HCT116 (cell line): ENCODE results near the gene RASSF7. TPM values are rescaled to one million over a fixed set of nuclear protein-coding genes. Genes with fewer than 3 reads are reported as not detected.

ENCODE experiments used
- ATAC-seq: fragments of 200-7000 bp; cut with Tn5 transposase; 2 replicates; pipeline ENCODE4 v1.9.1; 2020; ENCODE audit warnings: mild to moderate bottlenecking, moderate library complexity
- BruUV-seq: library from RNA; stranded (reverse); fragments of 400-500 nt; replicated peaks from 2 replicates; lab custom pipeline; 2021; lab: Mats Ljungman, UMichigan
- CTCF ChIA-PET: fragments of 300-600 bp; sonication (Branson Sonifier 250); formaldehyde crosslinking; loops from one replicate; lab custom pipeline; 2021; ENCODE audit warnings: antibody characterized with exemption; lab: Charles Lee
- POLR2A ChIA-PET: fragments of 300-600, 350-600 bp; sonication (Branson Sonifier 250); formaldehyde crosslinking; loops from one replicate; lab custom pipeline; 2021; ENCODE audit warnings: antibody characterized with exemption; lab: Charles Lee
- RAD21 ChIA-PET, 2 experiments: fragments of 300-600 bp; sonication (Branson Sonifier 250); formaldehyde crosslinking; loops; one replicate each; lab custom pipeline; 2023; ENCODE audit warnings: low total read pairs in 2 of 2; ENCODE audit not compliant: uncharacterized antibody in 2 of 2, unreplicated experiment in 2 of 2, low non-redundant PET in 1 of 2; lab: Charles Lee
- DNase-seq: peaks from one replicate; pipeline ENCODE4 v3.0.0-alpha.2; 2010; ENCODE audit warnings: low read depth, low spot score
- H2AFZ ChIP-seq: fragments of 200-600 bp; shearing (Covaris generic), sonication (generic); 2 replicates; pipeline ENCODE4 v1.6.1; 2017; ENCODE audit warnings: low read depth, mixed run types, mixed read lengths, antibody characterized with exemption, low read length; ENCODE audit not compliant: poor library complexity, severe bottlenecking
- H3K27ac ChIP-seq: 2 replicates; pipeline ENCODE4 v1.5.1; 2012; ENCODE audit warnings: low read depth, low read length
- H3K27me3 ChIP-seq: fragments of 200-600 bp; sonication (generic); 2 replicates; pipeline ENCODE4 v1.6.1; 2016; ENCODE audit warnings: mixed run types, low read length, mixed read lengths; ENCODE audit not compliant: insufficient read depth
- H3K36me3 ChIP-seq, 2 experiments: fragments of 200-500 bp in 1 of 2; fragments of 200-600 bp in 1 of 2; sonication (Bioruptor generic) in 1 of 2; sonication (generic) in 1 of 2; 2 replicates each; pipeline versions ENCODE4 v1.5.1 to v1.6.1; 2014 to 2016; ENCODE audit warnings: low read length in 2 of 2, inconsistent platforms in 1 of 2, mixed read lengths in 1 of 2, mixed run types in 1 of 2; ENCODE audit not compliant: insufficient read depth in 2 of 2, control insufficient read depth in 1 of 2
- H3K4me1 ChIP-seq, 2 experiments: fragments of 200-600 bp in 1 of 2; sonication (generic) in 1 of 2; 2 replicates each; pipeline versions ENCODE4 v1.5.1 to v1.6.1; 2012 to 2017; ENCODE audit warnings: low read length in 2 of 2, inconsistent platforms in 1 of 2, mild to moderate bottlenecking in 1 of 2, mixed read lengths in 1 of 2, mixed run types in 1 of 2, moderate library complexity in 1 of 2; ENCODE audit not compliant: insufficient read depth in 2 of 2, control insufficient read depth in 1 of 2
- H3K4me2 ChIP-seq: fragments of 200-600 bp; sonication (generic); 2 replicates; pipeline ENCODE4 v1.6.1; 2017; ENCODE audit warnings: mixed run types, low read length, mixed read lengths
- H3K4me3 ChIP-seq, 2 experiments: fragments of 200-600 bp in 1 of 2; sonication (generic) in 1 of 2; replicated peaks in 1 of 2; 2 replicates each; pipeline ENCODE4 v1.5.1; 2011 to 2016; ENCODE audit warnings: low read length in 2 of 2, control low read depth in 1 of 2, low read depth in 1 of 2, mild to moderate bottlenecking in 1 of 2, mixed read lengths in 1 of 2, mixed run types in 1 of 2
- H3K79me2 ChIP-seq: fragments of 200-600 bp; sonication (generic); 2 replicates; pipeline ENCODE4 v1.6.1; 2017; ENCODE audit warnings: mild to moderate bottlenecking, mixed run types, low read length, moderate library complexity, mixed read lengths; ENCODE audit not compliant: insufficient read depth
- H3K9ac ChIP-seq: fragments of 200-600 bp; sonication (generic); 2 replicates; pipeline ENCODE4 v1.6.1; 2016; ENCODE audit warnings: low read length, mixed read lengths
- H3K9me2 ChIP-seq: fragments of 200-600 bp; sonication (generic), shearing (Covaris generic); 2 replicates; pipeline ENCODE4 v1.6.1; 2017; ENCODE audit warnings: mixed run types, mild to moderate bottlenecking, moderate library complexity; ENCODE audit not compliant: insufficient read depth
- H3K9me3 ChIP-seq, 2 experiments: fragments of 200-500 bp in 1 of 2; fragments of 200-600 bp in 1 of 2; sonication (Bioruptor generic) in 1 of 2; sonication (generic) in 1 of 2; 2 replicates each; pipeline ENCODE4 v1.6.1; 2014 to 2017; ENCODE audit warnings: low read length in 2 of 2, mixed read lengths in 2 of 2, inconsistent platforms in 1 of 2, low read depth in 1 of 2, mild to moderate bottlenecking in 1 of 2, mixed run types in 1 of 2, moderate library complexity in 1 of 2; ENCODE audit not compliant: control insufficient read depth in 1 of 2, insufficient read depth in 1 of 2
- H4K20me1 ChIP-seq: fragments of 200-600 bp; sonication (generic), shearing (Covaris generic); 2 replicates; pipeline ENCODE4 v1.6.1; 2017; ENCODE audit warnings: mixed run types, mild to moderate bottlenecking, moderate library complexity; ENCODE audit not compliant: insufficient read depth
- CBX3 ChIP-seq: IDR thresholded peaks from 2 replicates; pipeline ENCODE4 v1.6.1; 2012; ENCODE audit warnings: low read depth
- CEBPB ChIP-seq: IDR thresholded peaks from 2 replicates; pipeline ENCODE4 v1.6.1; 2012; ENCODE audit warnings: low read depth
- ELF1 ChIP-seq: IDR thresholded peaks from 2 replicates; pipeline ENCODE4 v1.6.1; 2012; ENCODE audit warnings: low read depth, borderline replicate concordance
- EZH2 ChIP-seq: fragments of 200-600 bp; sonication (generic); IDR thresholded peaks from 2 replicates; pipeline ENCODE4 v1.6.1; 2017; ENCODE audit warnings: antibody characterized with exemption, mixed run types
- FOSL1 ChIP-seq: IDR thresholded peaks from 2 replicates; pipeline ENCODE4 v1.6.1; 2012; ENCODE audit warnings: low read depth
- YY1 ChIP-seq: IDR thresholded peaks from 2 replicates; pipeline ENCODE4 v1.6.1; 2011; ENCODE audit warnings: low read length, low read depth, moderate library complexity, mild to moderate bottlenecking; ENCODE audit not compliant: insufficient replicate concordance; ENCODE audit errors: extremely low read depth
- intact Hi-C: fragments of 100-400 bp; cut with micrococcal nuclease; formaldehyde crosslinking; loops from 2 replicates; pipeline ENCODE4 v1.10.0; 2022
- total RNA-seq: library from RNA; stranded (reverse); gene quantifications from one replicate; pipeline ENCODE4 v1.2.1, GENCODE V29; 2021; ENCODE audit not compliant: unreplicated experiment
- TF ChIP-seq, protein P1 (sequence below): IDR thresholded peaks from 2 replicates; pipeline ENCODE4 v1.6.1; 2012

RASSF7 gene
- total RNA-seq, 1 experiment from 2014 or later = 35.9 TPM

DNA sequence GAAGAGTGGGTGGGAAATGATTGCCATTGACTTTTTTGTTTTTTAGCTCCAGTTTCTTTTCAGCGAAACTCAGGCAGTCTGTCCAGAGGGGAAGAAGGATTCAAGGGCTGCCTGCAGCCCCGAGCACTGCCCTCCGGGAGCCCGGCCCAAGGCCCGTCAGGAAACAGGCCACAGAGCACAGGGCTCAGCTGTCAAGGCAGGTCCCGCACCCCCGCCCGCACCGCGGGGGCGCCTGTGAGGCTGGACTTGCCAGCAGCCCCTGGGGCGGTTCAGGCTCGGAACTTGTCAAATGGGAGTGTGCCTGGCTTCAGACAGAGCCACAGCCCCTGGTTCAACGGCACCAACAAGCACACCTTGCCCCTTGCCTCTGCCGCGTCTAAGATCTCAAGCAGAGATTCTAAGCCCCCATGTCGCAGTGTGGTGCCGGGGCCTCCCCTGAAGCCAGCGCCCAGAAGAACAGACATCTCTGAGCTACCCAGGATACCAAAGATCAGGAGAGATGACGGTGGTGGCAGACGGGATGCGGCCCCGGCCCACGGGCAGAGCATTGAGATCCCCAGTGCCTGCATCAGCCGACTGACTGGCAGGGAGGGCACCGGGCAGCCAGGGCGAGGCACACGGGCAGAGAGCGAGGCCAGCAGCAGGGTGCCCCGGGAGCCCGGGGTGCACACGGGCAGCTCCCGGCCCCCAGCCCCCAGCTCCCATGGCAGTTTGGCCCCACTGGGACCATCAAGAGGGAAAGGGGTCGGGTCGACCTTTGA, 46.4 kb downstream of the RASSF7 start:
- TF ChIP-seq ELF1 (no peak), EZH2 (no peak), FOSL1 (no peak)
- RAD21 ChIA-PET = no interaction called here

DNA sequence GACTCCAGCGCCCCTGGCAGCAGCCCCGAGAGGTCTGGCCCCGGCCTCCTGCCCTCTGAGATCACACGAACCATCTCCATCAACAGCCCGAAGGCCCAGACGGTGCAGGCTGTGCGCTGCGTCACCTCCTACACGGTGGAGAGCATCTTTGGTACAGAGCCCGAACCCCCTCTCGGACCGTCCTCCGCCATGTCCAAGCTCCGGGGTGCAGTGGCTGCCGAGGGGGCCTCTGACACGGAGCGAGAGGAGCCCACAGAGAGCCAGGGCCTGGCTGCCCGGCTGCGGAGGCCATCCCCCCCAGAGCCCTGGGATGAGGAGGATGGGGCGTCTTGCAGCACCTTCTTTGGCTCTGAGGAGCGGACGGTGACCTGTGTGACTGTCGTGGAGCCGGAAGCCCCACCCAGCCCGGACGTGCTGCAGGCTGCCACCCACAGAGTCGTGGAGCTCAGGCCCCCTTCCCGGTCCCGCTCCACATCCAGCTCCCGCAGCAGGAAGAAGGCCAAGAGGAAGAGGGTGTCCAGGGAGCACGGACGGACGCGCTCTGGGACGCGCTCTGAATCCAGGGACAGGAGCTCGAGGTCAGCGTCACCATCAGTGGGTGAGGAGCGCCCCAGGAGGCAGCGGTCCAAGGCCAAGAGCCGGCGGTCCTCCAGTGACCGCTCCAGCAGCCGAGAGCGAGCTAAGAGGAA, 47.3 kb downstream of the RASSF7 start:
- no peaks in the 10 kb centered on the region for H3K9me3 ChIP-seq
- ChIA-PET POLR2A (no interaction called here), CTCF (no interaction called here), RAD21 (no interaction called here)
- no peak overlapping the region for H3K4me2 ChIP-seq
- H3K27me3 ChIP-seq = no peaks in the 10 kb centered on the region
- TF ChIP-seq, protein P1, sequence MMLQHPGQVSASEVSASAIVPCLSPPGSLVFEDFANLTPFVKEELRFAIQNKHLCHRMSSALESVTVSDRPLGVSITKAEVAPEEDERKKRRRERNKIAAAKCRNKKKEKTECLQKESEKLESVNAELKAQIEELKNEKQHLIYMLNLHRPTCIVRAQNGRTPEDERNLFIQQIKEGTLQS = no peak
- no peak for TF ChIP-seq CBX3
- TF ChIP-seq YY1 = no peak
- TF ChIP-seq CEBPB = no peak
- H3K4me1 ChIP-seq = peaks cover 3 to 10% of the 10 kb centered on the region in 2 experiments; a peak in 3 of 4 replicates
- no peak for ATAC-seq
- H3K36me3 ChIP-seq = peaks cover 42 to 56% of the 10 kb centered on the region in 2 experiments; a peak in 3 of 4 replicates
- H3K79me2 ChIP-seq = peaks cover 15% of the 10 kb centered on the region; the same call in 1 of the 2 replicates
- no peak overlapping the region for H3K4me3 ChIP-seq
- no TSS peak for BruUV-seq
- no peaks in the 10 kb centered on the region for H3K9me2 ChIP-seq
- intact Hi-C loops = no loop called here
- peaks cover 8% of the 10 kb centered on the region; the same call in 1 of the 2 replicates for H4K20me1 ChIP-seq
- DNase-seq = no peak
- no peak overlapping the region for H3K27ac ChIP-seq
- H3K9ac ChIP-seq = no peak overlapping the region
- no peak overlapping the region for H2AFZ ChIP-seq

More for the DNA sequence above, 46.4 kb downstream of the RASSF7 start:
- Histone ChIP-seq H4K20me1 (peaks cover 3% of the 10 kb centered on the region; the same call in 1 of the 2 replicates), H3K27ac (no peak overlapping the region), H3K9ac (no peak overlapping the region), H3K4me2 (no peak overlapping the region), H3K79me2 (peaks cover 21% of the 10 kb centered on the region; the same call in 1 of the 2 replicates), H3K9me2 (no peaks in the 10 kb centered on the region), H3K36me3 (peaks cover 46 to 56% of the 10 kb centered on the region in 2 experiments; a peak in 3 of 4 replicates), H3K4me1 (peaks cover 0 to under 1% of the 10 kb centered on the region in 2 experiments; a peak in 1 of 4 replicates), H3K9me3 (no peaks in the 10 kb centered on the region), H3K4me3 (no peak overlapping the region), H3K27me3 (no peaks in the 10 kb centered on the region), H2AFZ (no peak overlapping the region)
- no TSS peak for BruUV-seq
- ChIA-PET CTCF (no interaction called here), POLR2A (no interaction called here)
- ATAC-seq = no peak
- intact Hi-C loops = no loop called here
- DNase-seq = no peak
